WTC11 (cell line): ENCODE data around the gene MED4. TPM values are rescaled to one million over a fixed set of nuclear protein-coding genes. Genes with fewer than 3 reads are reported as not detected.

Experiments
- ATAC-seq: fragments of 200-7000 bp; cut with Tn5 transposase; 2 replicates; pipeline ENCODE4 v1.10.0; 2021; ENCODE audit warnings: mild to moderate bottlenecking, moderate library complexity
- CTCF ChIA-PET: fragments of 300-600 bp; sonication (Branson Sonifier 250); formaldehyde crosslinking; loops from one replicate; lab custom pipeline; 2021; ENCODE audit warnings: antibody characterized with exemption; lab: Charles Lee
- POLR2A ChIA-PET: fragments of 350-600 bp; sonication (Branson Sonifier 250); formaldehyde crosslinking; loops from one replicate; lab custom pipeline; 2021; ENCODE audit warnings: antibody characterized with exemption; lab: Charles Lee
- DNase-seq: peaks from one replicate; pipeline ENCODE4 v3.0.0; 2021; ENCODE audit warnings: low spot score
- H3K27ac Mint-ChIP-seq: 2 replicates; pipeline ENCODE4 v1.8.0; 2021; ENCODE audit warnings: mixed read lengths
- H3K27me3 Mint-ChIP-seq: 2 replicates; pipeline ENCODE4 v1.8.0; 2021; ENCODE audit warnings: low read depth, mild to moderate bottlenecking, moderate library complexity, mixed read lengths
- H3K36me3 Mint-ChIP-seq: 2 replicates; pipeline ENCODE4 v1.8.0; 2021; ENCODE audit warnings: mixed read lengths
- H3K4me1 Mint-ChIP-seq: 2 replicates; pipeline ENCODE4 v1.8.0; 2022; ENCODE audit warnings: mixed read lengths
- H3K4me3 Mint-ChIP-seq: 2 replicates; pipeline ENCODE4 v1.8.0; 2021; ENCODE audit warnings: mild to moderate bottlenecking, moderate library complexity, mixed read lengths
- H3K9me3 Mint-ChIP-seq: 2 replicates; pipeline ENCODE4 v1.8.0; 2021; ENCODE audit warnings: mixed read lengths
- EMX1 ChIP-seq: fragments of 250-450 bp; sonication (Bioruptor Pico); IDR thresholded peaks from 2 replicates; pipeline ENCODE4 v1.8.0; 2021; ENCODE audit warnings: mild to moderate bottlenecking
- ESRRA ChIP-seq: sonication (generic); formaldehyde crosslinking; IDR thresholded peaks from 2 replicates; pipeline ENCODE4 v1.8.1; 2022; ENCODE audit warnings: mild to moderate bottlenecking, missing genetic modification reagents, borderline replicate concordance
- ETV6 ChIP-seq: sonication (generic); formaldehyde crosslinking; IDR thresholded peaks from 2 replicates; pipeline ENCODE4 v1.8.1; 2022; ENCODE audit warnings: mild to moderate bottlenecking, missing genetic modification reagents
- FOXP1 ChIP-seq: sonication (generic); formaldehyde crosslinking; IDR thresholded peaks from 2 replicates; pipeline ENCODE4 v1.8.0; 2022; ENCODE audit warnings: missing genetic modification reagents, mild to moderate bottlenecking, moderate library complexity, borderline replicate concordance
- NR1H2 ChIP-seq: sonication (generic); formaldehyde crosslinking; IDR thresholded peaks from 2 replicates; pipeline ENCODE4 v1.9.0; 2021; ENCODE audit warnings: mild to moderate bottlenecking, moderate library complexity, missing genetic modification reagents
- NR3C1 ChIP-seq: sonication (generic); formaldehyde crosslinking; conservative IDR thresholded peaks from 2 replicates; pipeline ENCODE4 v1.8.1; 2023; ENCODE audit warnings: low read depth, mild to moderate bottlenecking, missing genetic modification reagents
- RELA ChIP-seq: sonication (generic); formaldehyde crosslinking; IDR thresholded peaks from 2 replicates; pipeline ENCODE4 v1.8.1; 2022; ENCODE audit warnings: missing genetic modification reagents, mild to moderate bottlenecking, borderline replicate concordance
- TCF7 ChIP-seq: sonication (generic); formaldehyde crosslinking; IDR thresholded peaks from 2 replicates; pipeline ENCODE4 v1.8.0; 2022; ENCODE audit warnings: mild to moderate bottlenecking, low read depth, missing genetic modification reagents, moderate library complexity
- TEAD4 ChIP-seq: sonication (generic); formaldehyde crosslinking; IDR thresholded peaks from 2 replicates; pipeline ENCODE4 v1.8.0; 2022; ENCODE audit warnings: mild to moderate bottlenecking, missing genetic modification reagents
- ZBTB21 ChIP-seq: sonication (generic); formaldehyde crosslinking; IDR thresholded peaks from 2 replicates; pipeline ENCODE4 v1.8.1; 2023; ENCODE audit warnings: mild to moderate bottlenecking, missing genetic modification reagents, borderline replicate concordance
- ZNF138 ChIP-seq: sonication (generic); formaldehyde crosslinking; conservative IDR thresholded peaks from 2 replicates; pipeline ENCODE4 v1.8.1; 2022; ENCODE audit warnings: mild to moderate bottlenecking, moderate library complexity, missing genetic modification reagents
- total RNA-seq: library from RNA; stranded (reverse); gene quantifications from 3 replicates; pipeline ENCODE4 v1.2.3, GENCODE V29; 2021
- TF ChIP-seq, protein P1 (sequence below): sonication (generic); formaldehyde crosslinking; IDR thresholded peaks from 2 replicates; pipeline ENCODE4 v1.8.1; 2022; ENCODE audit warnings: low read depth, mild to moderate bottlenecking, moderate library complexity, missing genetic modification reagents, borderline replicate concordance
- TF ChIP-seq, protein P2 (sequence below): sonication (generic); formaldehyde crosslinking; IDR thresholded peaks from 2 replicates; pipeline ENCODE4 v1.8.0; 2022; ENCODE audit warnings: mild to moderate bottlenecking, missing genetic modification reagents
- TF ChIP-seq, protein P3 (sequence below): sonication (generic); formaldehyde crosslinking; IDR thresholded peaks from 2 replicates; pipeline ENCODE4 v1.8.0; 2022; ENCODE audit warnings: mild to moderate bottlenecking, missing genetic modification reagents
- TF ChIP-seq, protein P4 (sequence below): sonication (generic); formaldehyde crosslinking; IDR thresholded peaks from 2 replicates; pipeline ENCODE4 v1.8.1; 2023; ENCODE audit warnings: mild to moderate bottlenecking, missing genetic modification reagents
- TF ChIP-seq, protein P5 (sequence below): sonication (generic); formaldehyde crosslinking; IDR thresholded peaks from 2 replicates; pipeline ENCODE4 v1.8.1; 2023; ENCODE audit warnings: mild to moderate bottlenecking, missing genetic modification reagents
- TF ChIP-seq, protein P6 (sequence below): fragments of 250-450 bp; sonication (Bioruptor Pico); IDR thresholded peaks from 2 replicates; pipeline ENCODE4 v2.1.2; 2022; ENCODE audit warnings: mild to moderate bottlenecking, moderate library complexity
- TF ChIP-seq, protein P7 (sequence below): sonication (generic); formaldehyde crosslinking; IDR thresholded peaks from 2 replicates; pipeline ENCODE4 v1.8.0; 2022; ENCODE audit warnings: missing genetic modification reagents
- TF ChIP-seq, protein P8 (sequence below): sonication (generic); formaldehyde crosslinking; IDR thresholded peaks from 2 replicates; pipeline ENCODE4 v1.8.1; 2023; ENCODE audit warnings: mild to moderate bottlenecking, moderate library complexity, missing genetic modification reagents

Gene MED4
- total RNA-seq, 1 experiment from 2014 or later = 48.1 TPM

DNA sequence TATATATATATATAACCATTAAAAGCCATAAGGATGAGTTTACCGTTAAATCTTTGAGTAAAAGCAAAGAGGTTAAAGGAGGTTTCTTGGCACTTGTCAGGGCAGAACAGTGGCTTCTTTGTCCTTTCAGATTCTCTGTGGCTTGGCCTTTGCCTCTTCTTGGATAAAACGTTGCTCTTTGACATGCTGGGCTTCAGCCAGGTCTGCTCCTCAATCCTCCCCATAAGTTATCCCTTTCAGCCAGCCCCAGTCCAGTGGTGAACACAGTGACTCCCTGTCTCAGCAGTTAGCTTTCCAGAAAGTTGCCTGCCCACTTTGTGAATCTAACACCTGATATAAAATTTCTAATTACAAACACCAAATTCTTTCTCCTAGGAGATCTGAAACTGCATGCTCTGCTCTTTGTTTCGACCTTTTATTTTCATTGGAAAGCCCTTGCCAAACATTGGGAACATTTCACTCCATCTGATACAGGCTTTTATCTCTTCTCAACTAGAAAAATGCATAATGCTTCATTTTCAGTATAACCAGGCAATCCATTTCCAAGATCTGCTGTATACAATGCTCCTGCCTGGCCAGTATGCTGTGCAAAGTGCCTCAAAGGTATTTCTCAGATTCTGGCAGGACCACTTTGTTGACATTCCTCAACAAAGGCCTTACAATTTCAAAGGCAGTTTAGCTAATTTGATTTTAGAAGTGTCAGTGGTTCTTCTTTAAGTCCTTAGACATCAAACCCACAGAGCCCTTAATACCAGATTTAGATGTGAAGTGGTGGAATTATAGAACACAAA is 16.2 kb upstream of the MED4 start (continued):
- TF ChIP-seq TCF7 (no peak), ZBTB21 (CRISPR knock-in tag) (no peak)
- TF ChIP-seq, protein P1, sequence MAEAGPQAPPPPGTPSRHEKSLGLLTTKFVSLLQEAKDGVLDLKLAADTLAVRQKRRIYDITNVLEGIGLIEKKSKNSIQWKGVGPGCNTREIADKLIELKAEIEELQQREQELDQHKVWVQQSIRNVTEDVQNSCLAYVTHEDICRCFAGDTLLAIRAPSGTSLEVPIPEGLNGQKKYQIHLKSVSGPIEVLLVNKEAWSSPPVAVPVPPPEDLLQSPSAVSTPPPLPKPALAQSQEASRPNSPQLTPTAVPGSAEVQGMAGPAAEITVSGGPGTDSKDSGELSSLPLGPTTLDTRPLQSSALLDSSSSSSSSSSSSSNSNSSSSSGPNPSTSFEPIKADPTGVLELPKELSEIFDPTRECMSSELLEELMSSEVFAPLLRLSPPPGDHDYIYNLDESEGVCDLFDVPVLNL (CRISPR knock-in tag) = no peak

DNA sequence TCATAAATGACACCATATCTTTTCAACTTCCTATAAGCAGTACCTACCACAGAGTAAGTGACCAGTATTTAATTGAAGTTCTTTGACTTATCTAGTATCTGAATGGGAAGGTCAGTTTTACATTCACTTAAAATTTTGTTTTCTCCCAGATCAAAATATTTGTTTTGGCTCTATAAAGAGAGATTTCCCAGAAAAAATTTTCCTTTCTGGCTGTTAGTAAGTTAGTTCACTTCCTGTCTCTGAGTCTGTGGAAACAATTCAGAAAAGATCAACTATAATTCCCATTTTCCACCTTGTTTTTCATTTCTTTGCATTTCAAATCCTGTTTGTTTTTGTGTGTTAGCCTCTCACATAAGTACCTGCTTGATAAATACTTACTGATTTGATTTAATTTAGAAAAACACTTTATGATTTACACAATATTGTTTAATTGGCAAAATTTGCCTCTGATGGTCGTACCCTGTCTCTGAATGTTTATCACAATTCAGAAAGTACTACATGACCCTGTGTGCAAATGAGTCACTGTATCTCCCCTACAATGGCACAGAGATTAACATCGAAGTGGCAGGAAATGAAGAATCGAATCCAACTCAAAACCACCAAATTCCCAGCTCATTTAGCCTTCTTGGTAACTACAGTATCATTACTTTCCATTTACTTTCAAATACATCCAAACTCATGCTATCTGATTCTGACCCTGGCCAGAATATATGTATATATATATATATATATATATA is 15.4 kb upstream of the MED4 start:
- peaks cover 6% of the 10 kb centered on the region; the same call in 1 of the 2 replicates for H3K4me1 Mint-ChIP-seq
- H3K36me3 Mint-ChIP-seq = no peaks in the 10 kb centered on the region
- 0 out of 2 replicates have a peak, but pooled peaks cover 4% of the 10 kb centered on the region for H3K9me3 Mint-ChIP-seq
- ChIA-PET CTCF (no interaction called here), POLR2A (no interaction called here)
- no peak overlapping the region for H3K4me3 Mint-ChIP-seq
- no peak overlapping the region for H3K27ac Mint-ChIP-seq
- H3K27me3 Mint-ChIP-seq = peaks cover 7% of the 10 kb centered on the region; the same call in 1 of the 2 replicates
- no peak for DNase-seq
- ATAC-seq = no peak
- TF ChIP-seq TEAD4 = no peak
- TF ChIP-seq, protein P2, sequence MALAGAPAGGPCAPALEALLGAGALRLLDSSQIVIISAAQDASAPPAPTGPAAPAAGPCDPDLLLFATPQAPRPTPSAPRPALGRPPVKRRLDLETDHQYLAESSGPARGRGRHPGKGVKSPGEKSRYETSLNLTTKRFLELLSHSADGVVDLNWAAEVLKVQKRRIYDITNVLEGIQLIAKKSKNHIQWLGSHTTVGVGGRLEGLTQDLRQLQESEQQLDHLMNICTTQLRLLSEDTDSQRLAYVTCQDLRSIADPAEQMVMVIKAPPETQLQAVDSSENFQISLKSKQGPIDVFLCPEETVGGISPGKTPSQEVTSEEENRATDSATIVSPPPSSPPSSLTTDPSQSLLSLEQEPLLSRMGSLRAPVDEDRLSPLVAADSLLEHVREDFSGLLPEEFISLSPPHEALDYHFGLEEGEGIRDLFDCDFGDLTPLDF (CRISPR knock-in tag) = no peak
- TF ChIP-seq, protein P3, sequence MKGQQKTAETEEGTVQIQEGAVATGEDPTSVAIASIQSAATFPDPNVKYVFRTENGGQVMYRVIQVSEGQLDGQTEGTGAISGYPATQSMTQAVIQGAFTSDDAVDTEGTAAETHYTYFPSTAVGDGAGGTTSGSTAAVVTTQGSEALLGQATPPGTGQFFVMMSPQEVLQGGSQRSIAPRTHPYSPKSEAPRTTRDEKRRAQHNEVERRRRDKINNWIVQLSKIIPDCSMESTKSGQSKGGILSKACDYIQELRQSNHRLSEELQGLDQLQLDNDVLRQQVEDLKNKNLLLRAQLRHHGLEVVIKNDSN (CRISPR knock-in tag) = no peak
- TF ChIP-seq ESRRA = no peak
- no peak for TF ChIP-seq EMX1 (CRISPR knock-in tag)
- TF ChIP-seq FOXP1 (CRISPR knock-in tag) = no peak
- no peak for TF ChIP-seq NR3C1
- no peak for TF ChIP-seq RELA (CRISPR knock-in tag)
- TF ChIP-seq, protein P4, sequence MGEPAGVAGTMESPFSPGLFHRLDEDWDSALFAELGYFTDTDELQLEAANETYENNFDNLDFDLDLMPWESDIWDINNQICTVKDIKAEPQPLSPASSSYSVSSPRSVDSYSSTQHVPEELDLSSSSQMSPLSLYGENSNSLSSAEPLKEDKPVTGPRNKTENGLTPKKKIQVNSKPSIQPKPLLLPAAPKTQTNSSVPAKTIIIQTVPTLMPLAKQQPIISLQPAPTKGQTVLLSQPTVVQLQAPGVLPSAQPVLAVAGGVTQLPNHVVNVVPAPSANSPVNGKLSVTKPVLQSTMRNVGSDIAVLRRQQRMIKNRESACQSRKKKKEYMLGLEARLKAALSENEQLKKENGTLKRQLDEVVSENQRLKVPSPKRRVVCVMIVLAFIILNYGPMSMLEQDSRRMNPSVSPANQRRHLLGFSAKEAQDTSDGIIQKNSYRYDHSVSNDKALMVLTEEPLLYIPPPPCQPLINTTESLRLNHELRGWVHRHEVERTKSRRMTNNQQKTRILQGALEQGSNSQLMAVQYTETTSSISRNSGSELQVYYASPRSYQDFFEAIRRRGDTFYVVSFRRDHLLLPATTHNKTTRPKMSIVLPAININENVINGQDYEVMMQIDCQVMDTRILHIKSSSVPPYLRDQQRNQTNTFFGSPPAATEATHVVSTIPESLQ (CRISPR knock-in tag) = no peak
- TF ChIP-seq, protein P5, sequence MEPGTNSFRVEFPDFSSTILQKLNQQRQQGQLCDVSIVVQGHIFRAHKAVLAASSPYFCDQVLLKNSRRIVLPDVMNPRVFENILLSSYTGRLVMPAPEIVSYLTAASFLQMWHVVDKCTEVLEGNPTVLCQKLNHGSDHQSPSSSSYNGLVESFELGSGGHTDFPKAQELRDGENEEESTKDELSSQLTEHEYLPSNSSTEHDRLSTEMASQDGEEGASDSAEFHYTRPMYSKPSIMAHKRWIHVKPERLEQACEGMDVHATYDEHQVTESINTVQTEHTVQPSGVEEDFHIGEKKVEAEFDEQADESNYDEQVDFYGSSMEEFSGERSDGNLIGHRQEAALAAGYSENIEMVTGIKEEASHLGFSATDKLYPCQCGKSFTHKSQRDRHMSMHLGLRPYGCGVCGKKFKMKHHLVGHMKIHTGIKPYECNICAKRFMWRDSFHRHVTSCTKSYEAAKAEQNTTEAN (CRISPR knock-in tag) = no peak
- no peak for TF ChIP-seq NR1H2 (CRISPR knock-in tag)
- TF ChIP-seq, protein P6, sequence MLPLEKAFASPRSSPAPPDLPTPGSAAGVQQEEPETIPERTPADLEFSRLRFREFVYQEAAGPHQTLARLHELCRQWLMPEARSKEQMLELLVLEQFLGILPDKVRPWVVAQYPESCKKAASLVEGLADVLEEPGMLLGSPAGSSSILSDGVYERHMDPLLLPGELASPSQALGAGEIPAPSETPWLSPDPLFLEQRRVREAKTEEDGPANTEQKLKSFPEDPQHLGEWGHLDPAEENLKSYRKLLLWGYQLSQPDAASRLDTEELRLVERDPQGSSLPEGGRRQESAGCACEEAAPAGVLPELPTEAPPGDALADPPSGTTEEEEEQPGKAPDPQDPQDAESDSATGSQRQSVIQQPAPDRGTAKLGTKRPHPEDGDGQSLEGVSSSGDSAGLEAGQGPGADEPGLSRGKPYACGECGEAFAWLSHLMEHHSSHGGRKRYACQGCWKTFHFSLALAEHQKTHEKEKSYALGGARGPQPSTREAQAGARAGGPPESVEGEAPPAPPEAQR (CRISPR knock-in tag) = no peak
- no peak for TF ChIP-seq ZNF138 (CRISPR knock-in tag)
- TF ChIP-seq, protein P7, sequence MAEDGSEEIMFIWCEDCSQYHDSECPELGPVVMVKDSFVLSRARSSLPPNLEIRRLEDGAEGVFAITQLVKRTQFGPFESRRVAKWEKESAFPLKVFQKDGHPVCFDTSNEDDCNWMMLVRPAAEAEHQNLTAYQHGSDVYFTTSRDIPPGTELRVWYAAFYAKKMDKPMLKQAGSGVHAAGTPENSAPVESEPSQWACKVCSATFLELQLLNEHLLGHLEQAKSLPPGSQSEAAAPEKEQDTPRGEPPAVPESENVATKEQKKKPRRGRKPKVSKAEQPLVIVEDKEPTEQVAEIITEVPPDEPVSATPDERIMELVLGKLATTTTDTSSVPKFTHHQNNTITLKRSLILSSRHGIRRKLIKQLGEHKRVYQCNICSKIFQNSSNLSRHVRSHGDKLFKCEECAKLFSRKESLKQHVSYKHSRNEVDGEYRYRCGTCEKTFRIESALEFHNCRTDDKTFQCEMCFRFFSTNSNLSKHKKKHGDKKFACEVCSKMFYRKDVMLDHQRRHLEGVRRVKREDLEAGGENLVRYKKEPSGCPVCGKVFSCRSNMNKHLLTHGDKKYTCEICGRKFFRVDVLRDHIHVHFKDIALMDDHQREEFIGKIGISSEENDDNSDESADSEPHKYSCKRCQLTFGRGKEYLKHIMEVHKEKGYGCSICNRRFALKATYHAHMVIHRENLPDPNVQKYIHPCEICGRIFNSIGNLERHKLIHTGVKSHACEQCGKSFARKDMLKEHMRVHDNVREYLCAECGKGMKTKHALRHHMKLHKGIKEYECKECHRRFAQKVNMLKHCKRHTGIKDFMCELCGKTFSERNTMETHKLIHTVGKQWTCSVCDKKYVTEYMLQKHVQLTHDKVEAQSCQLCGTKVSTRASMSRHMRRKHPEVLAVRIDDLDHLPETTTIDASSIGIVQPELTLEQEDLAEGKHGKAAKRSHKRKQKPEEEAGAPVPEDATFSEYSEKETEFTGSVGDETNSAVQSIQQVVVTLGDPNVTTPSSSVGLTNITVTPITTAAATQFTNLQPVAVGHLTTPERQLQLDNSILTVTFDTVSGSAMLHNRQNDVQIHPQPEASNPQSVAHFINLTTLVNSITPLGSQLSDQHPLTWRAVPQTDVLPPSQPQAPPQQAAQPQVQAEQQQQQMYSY (CRISPR knock-in tag) = no peak
- TF ChIP-seq ETV6 (CRISPR knock-in tag) = no peak
- TF ChIP-seq, protein P8, sequence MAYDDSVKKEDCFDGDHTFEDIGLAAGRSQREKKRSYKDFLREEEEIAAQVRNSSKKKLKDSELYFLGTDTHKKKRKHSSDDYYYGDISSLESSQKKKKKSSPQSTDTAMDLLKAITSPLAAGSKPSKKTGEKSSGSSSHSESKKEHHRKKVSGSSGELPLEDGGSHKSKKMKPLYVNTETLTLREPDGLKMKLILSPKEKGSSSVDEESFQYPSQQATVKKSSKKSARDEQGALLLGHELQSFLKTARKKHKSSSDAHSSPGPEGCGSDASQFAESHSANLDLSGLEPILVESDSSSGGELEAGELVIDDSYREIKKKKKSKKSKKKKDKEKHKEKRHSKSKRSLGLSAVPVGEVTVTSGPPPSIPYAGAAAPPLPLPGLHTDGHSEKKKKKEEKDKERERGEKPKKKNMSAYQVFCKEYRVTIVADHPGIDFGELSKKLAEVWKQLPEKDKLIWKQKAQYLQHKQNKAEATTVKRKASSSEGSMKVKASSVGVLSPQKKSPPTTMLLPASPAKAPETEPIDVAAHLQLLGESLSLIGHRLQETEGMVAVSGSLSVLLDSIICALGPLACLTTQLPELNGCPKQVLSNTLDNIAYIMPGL (CRISPR knock-in tag) = no peak
